GM21737 (cell line): ENCODE data around the gene CHDH.

Experiments used
- ATAC-seq: cut with Tn5 transposase; IDR thresholded peaks from one replicate; pipeline ENCODE4 v1.9.1; 2021; ENCODE audit warnings: mild to moderate bottlenecking, moderate library complexity; ENCODE audit not compliant: unreplicated experiment

The CHDH gene

GRCh38 chr3:53826048-53826447, 20.2 kb downstream of the CHDH start:
- ATAC-seq, result no peak

GRCh38 chr3:53824795-53825194, 21.4 kb downstream of the CHDH start:
- no peak for ATAC-seq

- ATAC-seq, result no peak
Observed at GRCh38 chr3:53823956-53824657, 22.1 kb downstream of the CHDH start.

- ATAC-seq, result no peak
Observed at GRCh38 chr3:53823026-53823955, 22.9 kb downstream of the CHDH start.

- no peak for ATAC-seq
Observed at GRCh38 chr3:53822331-53822741, 23.9 kb downstream of the CHDH start.

- ATAC-seq, result no peak
Observed at GRCh38 chr3:53821631-53822121, 24.5 kb downstream of the CHDH start.

- no peak for ATAC-seq
Observed at GRCh38 chr3:53820756-53821580, 25.3 kb downstream of the CHDH start.

- ATAC-seq, result no peak
Observed at GRCh38 chr3:53820084-53820483, 26.1 kb downstream of the CHDH start.

GRCh38 chr3:53819163-53819868, 26.9 kb downstream of the CHDH start:
- ATAC-seq, result no peak

GRCh38 chr3:53818221-53819162, 27.7 kb downstream of the CHDH start:
- ATAC-seq, result no peak

GRCh38 chr3:53817809-53818208, 28.4 kb downstream of the CHDH start:
- no peak for ATAC-seq

- no peak for ATAC-seq
Observed at GRCh38 chr3:53817211-53817610, 29.0 kb downstream of the CHDH start.

GRCh38 chr3:53816425-53816824, 29.8 kb downstream of the CHDH start:
- ATAC-seq, result no peak

GRCh38 chr3:53815651-53816050, 30.6 kb downstream of the CHDH start:
- no peak for ATAC-seq

- ATAC-seq, result no peak
Observed at GRCh38 chr3:53815067-53815466, 31.2 kb downstream of the CHDH start.

- ATAC-seq, result no peak
Observed at GRCh38 chr3:53813876-53814275, 32.3 kb downstream of the CHDH start.

GRCh38 chr3:53813229-53813628, 33.0 kb downstream of the CHDH start:
- no peak for ATAC-seq

- ATAC-seq, result no peak
Observed at GRCh38 chr3:53812434-53812833, 33.8 kb downstream of the CHDH start.
